GM19463 (cell line): ENCODE results near the gene PTPN3.

ENCODE experiments used
- ATAC-seq: cut with Tn5 transposase; IDR thresholded peaks from one replicate; pipeline ENCODE4 v1.9.1; 2021; ENCODE audit warnings: mild to moderate bottlenecking, moderate library complexity; ENCODE audit not compliant: unreplicated experiment

PTPN3 gene

DNA sequence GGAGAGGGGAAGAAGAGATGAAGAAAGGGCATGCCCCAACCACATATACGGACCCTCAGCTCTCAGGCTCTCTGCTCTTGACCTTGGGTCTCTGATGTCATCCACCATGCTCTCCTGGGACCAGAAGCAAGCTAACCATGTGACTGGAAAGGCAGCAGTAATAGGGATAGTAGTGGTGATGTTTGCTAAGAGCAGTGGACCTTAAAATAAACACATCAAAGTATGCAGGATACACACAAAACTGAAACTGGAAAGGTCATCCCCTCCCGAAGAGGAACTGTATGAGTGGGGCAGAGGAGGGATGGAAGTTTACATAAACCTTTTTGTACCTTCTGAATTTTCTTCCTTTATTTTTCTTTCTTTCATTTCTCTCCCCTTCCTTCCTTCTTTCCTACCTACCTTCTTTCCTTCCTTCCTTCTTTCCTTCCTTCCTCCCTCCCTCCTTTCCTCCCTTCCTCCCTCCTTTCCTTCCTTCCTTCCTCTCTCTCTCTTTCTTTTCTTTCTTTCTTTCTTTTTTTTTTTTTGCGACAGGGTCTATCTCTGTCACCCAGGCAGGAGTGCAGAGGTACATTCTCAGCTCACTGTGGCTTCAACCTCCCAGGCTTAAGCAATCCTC, 8.1 kb upstream of the PTPN3 start:
- ATAC-seq, result peak; percentile 44

DNA sequence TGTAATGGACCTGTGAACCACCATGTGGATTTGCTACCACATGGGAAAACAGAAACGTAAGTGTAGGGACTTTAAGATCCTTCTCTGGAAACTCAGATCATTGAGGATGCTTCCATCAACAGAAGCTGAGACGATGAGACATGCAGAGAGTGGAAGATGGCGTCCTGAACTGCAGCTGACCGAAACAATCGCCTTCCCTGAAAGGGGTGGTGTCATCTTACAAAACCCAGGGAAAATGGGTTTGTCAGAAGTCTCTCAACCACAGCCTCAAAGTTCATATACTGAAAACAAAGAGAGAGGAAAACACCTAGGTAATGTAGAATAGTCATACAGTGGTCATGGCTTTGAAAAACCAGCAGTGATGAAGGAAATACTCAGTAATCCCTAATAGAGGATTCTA, 6.6 kb upstream of the PTPN3 start:
- ATAC-seq, result no peak

DNA sequence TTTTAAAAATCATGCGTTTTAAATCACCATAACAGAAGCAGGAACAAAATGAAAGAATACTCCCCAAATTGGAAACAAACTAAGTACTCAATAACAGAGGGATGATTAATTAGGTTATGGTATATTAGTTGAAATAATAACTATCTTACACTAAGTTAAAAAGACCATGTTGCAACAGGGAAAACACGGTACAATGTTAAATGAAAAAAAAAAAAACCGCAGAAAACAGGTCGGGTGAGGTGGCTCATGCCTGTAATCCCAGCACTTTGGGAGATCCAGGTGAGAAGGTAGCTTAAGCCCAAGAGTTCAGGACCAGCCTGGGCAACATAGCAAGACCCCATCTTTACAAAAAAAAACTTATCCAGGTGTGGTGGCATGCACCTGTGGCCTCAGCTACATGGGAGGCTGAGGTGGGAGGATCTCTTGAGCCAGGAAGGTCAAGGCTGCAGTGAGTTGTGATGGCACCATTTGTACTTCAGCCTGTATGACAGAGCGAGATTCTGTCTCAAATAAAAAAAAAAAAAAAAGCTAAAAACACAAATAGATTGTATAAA, 2.4 kb upstream of the PTPN3 start:
- no peak for ATAC-seq

DNA sequence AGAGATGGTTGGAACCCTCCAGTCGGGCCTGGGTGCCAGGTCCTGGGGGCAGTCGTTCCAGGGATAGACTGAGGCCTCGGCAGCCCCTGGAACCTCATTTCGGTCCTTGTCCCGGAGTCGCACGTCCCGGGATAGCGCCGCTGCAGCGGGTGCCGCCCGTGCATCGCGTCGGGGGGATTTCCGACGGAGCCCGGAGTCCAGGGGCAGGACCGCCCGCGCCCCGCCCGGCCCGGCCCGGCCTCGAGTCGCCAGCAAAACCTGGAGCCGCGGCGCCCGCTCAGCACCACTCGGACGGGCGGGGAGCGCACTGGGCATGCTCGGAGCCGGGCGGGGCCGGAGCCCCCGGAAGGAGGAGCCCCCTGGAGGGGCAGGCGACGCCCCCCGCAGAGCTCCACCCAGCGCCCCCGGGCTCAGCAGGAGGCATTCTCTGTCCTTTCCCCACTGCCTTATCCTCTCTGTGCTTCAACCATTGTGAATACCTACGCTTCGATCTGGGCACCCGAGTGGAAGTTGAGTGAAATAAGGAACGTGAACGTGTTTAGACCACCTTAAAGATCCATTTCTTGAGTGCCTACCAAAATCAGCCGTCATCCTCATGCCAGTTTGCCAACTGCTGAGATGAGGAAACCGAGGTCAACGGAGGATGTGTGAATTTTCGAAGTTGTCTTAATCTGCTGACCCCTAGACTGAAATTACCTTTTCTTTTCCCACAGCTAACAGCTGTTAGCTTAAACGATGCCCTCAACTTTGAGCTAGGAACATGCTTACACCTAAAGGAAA, 1.7 kb upstream of the PTPN3 start:
- no peak for ATAC-seq

DNA sequence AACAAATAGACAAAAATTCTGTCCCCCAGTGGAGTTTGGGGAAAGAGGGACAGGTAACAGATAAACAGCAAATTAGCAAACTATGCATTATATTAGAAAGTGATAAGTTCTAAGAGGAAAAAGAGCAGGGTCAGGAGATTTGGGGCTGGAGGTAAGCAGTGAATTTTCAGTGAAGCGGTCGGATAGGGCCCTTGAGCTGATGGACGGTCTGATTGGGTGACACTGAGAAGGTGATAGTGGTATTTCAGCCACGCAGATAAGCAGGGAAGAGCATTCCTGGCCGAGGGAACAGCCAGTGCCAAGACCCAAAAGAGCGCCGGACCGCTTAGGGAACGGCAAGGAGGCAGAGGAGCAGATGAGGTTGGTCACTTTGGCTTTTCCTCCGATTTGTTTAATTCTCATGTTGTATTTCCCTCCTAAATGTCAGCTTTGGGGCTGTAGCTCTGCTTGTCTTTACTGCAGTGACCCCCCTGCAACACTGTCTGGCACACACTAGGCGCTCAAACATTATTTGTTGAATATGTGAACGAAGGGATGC, 1.1 kb upstream of the PTPN3 start:
- ATAC-seq, result no peak

DNA sequence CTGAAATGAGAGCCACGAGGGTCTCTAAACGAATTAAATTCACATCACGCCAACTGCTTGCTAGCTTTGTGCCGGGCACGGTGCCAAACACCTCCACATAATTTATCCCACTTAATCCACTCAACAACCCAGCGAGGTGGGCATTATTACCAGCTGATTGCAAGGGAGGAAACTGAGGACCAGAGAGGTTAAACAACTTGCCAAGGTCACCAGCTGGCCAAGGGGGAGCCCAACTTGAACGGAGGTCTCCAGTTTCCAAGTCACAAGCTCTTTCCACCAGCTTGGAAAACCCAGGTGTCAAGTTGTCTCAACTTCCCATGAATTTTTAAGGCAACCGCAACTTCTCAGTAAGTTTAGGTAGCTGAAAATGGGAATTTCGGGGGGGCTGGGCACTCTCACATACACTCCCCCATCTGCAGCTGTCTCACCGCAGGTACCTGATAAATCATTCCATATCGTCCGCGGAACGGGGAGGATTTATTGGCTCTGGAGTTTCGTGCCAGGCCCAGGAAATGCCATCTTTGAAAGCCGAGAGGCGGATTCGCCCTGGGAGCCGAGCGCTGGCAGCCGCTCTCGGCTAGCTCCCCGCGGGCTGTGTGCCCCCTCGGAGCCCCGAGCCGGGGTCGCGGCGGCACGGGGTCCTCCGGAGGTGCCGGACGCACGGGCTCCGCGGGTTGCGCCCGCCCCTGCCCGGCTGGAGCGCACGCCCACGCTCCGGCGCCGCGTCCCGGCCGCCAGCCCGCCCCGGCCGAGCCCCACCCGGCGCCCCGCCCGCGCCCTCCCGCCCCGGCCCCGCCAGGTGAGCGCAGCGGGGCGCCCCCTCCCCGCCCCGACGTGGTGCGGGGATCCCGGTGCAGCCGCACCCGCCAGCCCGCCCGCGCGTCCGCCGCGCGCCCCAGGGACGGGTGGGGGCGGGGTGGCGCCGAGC, 617 bp downstream of the PTPN3 start:
- no peak for ATAC-seq

DNA sequence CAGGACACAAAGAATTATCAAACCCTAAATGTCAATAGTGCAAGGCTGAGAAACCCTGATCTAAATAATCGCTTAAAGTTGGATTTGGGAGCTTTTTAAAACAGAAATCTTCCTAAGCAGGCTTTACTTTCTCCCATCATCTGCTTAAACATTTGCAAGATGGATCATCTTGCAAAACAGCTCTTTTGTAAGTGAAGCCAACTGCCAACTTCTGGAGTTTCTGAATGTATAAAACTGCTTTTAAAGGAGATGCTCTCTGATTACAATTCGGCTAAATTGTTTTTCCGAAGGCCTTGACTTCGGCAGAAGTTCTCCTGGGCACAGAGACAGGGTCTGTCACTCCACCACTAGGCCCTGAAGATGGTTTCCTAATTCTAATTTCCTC, 1.3 kb downstream of the PTPN3 start:
- ATAC-seq, result no peak

DNA sequence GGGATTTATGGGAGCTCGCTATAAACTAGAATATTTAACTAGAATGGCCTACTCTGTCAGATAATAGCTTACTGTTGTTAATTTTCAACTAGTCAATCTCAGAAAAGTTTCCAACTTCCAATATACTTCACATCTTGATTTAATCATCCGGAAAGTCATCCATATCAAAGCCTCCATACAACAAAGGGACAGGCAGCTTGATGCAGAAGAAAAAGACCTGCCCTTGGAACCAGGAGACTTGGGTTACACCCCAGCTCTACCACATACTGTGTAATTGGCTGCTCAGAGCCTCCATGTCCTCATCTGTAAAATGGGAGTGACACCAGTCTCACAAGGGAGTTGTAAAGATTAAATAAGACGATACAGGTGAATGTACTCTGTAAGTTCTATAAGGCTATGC, 1.9 kb downstream of the PTPN3 start:
- no peak for ATAC-seq

DNA sequence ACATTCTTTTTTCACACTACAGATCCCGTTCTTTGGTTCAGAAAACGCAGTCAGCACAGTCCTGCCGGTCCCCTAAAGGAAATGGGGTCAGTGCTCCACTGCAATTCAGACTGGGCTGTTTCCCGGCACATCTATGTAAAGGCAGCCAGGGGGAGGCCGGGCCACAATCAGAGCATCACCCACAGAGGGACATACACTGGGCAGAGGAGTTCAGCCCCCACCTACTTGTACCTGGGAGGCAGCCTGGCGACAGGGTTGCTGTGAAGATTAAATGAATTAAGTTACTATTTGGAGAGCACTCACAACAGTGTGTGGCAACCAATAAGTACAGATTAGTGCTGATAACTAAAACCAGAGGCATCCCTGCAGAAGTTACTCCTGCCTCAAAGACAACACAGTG, 4.5 kb downstream of the PTPN3 start:
- ATAC-seq, result no peak

DNA sequence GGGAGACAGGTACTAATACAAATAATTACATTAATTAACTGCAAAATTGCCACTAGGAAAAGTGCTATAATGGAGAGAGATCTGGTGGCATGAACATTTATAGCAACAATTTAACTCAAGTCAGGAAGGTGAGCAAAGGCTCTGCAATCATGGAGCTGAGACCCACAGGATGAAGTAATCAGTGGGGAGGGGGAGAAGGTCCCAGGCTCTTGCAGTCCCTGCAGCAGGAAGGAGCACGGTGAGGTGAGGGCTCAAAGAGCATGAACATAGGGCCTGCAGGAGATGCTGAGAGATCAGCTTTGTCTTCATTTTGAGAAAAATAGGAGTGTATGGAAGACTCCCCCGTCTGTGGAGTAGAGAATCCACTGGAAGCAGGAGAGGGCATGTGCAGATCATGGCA, 6.5 kb downstream of the PTPN3 start:
- no peak for ATAC-seq

DNA sequence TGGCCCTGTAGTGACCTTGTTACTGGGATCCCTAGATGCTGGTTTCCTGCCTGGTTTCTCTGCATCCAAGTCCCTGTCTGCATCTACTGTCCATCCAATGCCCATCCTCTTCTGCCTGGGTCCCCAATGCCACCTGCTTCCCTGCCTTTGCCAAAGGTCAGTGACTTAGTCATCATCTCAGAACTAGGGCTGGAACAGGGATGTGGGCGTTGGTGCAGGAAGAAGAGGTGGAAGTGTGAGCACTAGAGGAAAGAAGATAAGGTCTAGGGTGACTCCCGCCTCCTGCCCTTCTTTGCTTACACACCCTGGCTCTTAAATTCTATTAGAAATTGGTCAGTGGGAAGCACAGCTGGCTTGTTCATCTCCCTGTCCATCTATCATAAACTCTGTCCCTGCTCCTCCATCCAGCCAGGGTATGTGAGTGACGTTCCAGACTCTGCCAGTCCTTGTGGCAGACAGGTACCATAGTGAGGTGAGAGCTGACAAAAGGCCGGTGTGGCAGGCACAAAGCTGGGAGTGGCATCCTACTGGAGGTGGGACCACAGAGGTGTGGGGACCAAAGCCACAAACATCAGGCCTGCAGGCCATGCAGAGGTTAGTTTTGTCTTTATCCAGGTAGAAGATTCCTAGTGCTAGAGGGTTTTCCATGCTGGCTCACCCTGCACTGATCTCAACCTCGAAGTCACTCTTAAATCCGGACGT, 9.2 kb downstream of the PTPN3 start:
- ATAC-seq, result no peak

DNA sequence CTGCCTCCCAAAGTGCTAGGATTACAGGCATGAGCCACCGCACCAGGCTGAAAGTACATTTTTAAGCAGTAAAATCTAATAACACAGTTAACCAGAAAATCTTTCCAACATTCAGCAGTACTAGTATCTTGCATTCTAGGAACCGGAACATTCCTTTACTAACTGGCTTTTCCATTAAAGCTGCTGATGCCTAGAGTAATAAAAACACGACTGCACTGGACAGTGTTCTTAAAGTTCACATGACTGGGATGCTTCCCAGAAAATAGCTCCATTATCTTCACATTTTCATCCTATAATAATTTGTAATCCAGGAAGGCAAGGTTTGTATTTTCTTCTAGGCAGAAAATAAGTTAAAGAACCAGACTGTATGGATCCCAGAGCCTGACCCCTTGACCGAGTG, 9.8 kb downstream of the PTPN3 start:
- no peak for ATAC-seq

DNA sequence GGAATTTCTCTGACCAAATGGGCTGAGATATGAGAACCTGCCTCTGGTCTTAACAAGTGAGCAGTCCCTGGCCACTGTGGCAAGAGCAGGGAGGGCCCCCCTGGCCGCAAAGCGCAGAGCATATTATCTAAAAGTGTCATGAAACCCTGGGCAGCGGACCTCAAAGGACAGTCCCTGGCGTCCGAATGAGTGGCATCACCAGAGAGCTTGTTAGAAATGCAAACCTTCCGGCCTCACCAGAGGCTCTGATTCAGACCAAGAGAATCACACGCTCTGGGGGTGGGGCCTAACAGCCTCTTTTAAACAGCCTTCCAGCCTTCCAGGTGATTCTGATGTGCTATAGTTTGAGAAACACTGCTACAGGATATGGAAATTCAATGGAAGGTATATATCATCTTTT, 10.9 kb downstream of the PTPN3 start:
- ATAC-seq, result peak; percentile 65

DNA sequence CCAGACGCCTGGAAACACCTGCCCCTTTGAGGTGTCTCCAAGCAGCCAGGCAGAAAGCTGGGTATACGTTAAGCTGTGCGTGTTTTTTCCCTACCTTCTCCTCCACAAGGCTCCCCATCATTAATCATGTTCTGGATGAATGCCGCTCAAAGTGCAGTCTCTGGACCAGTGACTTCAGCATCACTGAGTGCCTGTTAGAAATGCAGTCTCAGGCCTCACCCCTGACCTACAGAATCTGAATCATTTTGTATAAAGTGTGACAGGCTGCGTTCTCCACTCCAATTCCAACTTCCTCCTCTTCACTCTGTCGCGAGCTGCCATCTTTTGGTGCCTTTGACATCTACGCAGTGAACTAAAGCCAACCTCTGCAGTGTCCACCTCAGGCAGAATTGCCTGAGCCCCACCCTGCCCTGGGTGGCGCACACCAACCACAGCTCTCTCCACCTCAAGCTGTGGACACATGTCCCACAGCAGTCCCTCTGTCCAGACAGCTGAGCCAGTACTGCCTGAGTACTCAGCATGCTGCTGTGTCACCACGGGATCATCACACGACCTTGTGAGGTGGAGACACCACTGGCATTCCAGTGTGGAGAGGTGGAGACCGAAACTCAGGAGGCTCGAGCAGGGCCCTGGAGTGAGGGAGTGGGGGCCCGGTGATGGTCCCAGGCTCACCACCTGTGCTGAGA, 14.2 kb downstream of the PTPN3 start:
- no peak for ATAC-seq

DNA sequence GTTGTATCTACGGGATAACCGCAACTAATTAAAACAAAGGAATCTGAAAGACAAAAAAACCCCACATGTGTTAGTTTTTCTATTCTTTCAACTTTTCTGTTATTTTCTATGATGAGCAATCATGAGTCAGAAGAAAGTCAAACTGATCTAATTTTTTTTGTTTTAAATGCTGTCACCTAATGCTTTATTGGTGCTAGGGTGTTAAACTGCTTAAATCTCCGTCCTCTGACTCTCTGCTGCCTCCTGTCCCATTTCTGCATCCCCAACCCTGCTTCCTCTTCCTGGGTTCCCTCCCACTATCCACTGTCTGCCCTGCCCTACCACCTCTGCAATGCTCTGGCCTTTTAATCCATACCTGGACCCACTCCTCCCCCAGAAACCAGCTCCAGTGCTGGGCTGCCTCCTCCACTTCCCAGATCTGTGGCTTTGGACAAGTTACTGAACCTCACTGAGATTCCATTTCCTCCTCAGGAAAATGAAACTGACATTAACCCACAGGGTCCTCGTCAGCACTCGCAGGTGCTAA, 15.7 kb downstream of the PTPN3 start:
- no peak for ATAC-seq

DNA sequence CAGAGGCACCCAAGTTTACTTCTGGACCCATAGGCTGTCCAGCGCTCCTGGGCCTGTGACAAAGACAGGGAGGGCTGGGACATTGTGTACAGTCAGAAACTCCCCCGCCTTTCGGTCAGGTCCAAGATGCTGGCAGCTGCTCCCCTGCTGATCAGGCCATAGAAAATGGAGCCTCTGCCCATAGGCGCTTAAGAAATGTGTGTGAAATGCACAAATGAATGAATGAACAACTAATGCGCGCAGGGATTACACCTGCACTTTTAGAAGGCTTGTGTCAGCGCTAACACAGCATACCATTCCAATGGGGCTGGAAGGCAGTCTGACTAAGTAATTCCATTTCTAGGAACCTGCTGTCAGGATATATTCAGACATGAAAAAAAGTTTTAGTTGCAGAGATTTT, 16.3 kb downstream of the PTPN3 start:
- no peak for ATAC-seq

DNA sequence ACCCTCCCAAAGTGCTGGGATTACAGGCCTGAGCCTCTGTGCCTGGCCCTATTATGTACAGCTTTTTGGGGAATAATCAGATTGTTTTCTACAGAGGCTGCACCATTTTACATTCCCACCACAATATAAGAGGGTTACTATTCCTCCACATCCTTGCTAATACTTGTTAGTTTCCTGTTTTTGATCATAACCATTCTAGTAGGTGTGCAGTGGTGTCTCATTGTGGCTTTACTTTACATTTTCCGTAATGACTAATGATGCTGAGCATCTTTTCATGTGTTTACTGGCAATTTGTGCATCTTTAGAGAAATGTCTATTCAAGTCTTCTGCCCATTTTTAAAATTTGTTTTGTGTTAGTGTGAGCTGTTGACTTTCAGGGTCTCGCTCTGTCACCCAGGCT, 18.3 kb downstream of the PTPN3 start:
- ATAC-seq, result no peak

DNA sequence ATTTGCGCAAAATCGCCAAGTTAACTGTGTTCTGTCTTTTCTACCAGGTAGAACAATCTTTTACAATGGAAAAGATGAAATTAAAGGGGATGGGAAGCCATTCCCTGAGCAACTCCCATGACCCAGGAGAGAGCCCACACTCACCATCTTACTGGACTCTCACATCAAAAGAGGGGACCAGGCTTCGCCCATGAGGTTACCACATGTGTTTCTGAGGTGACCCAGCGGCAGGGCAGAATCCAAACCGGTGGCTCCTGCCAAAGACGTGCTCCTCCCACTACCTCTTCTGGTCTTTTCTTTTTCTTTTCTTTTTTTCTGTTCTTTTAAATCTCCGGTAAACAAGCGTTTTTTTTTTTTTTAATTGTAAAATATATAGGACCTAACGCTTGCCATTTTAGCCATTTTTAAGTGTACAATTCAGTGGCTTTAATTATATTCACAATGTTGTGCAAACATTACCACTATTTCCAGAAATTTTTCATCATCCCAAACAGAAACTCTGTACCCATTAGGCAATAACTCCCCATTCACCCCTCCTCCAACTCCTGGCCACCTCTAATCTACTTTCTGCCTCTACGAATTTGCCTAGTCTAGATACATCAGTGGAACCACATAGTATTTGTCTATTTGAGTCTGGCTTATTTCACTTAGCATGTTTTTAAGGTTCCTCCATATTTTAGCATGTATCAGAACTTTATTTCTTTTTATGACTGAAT, 19.3 kb downstream of the PTPN3 start:
- no peak for ATAC-seq

DNA sequence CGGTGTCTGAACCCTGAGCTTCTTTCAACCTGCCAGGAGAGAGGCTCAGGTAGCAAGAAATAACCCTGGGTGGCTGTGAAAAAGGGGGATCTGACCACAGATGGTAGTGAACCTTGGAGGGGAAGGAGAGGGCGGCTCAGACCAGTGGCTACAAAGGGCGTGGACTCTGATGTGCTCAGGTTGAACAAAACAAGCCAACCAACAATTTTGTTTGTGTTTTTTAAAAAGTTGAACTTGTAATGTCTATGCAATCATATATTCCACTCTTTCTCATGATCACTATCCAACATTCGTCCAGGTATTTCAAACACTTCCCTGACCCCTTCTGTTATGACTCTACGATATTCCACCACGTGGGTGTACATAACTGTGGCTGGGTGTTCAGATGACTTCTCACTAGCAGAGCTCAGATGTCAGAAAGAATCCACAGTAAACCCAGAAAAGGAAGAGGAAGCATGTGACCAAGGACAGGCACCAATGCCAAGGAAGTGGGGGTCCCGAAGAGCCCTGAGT, 20.0 kb downstream of the PTPN3 start:
- no peak for ATAC-seq
